Neural cell (in vitro differentiated cells): ENCODE data around the gene RGS14. TPM values are rescaled to one million over a fixed set of nuclear protein-coding genes. Genes with fewer than 3 reads are reported as not detected.

Source experiments
- H2AFZ ChIP-seq: fragments of 200-600, 300-800 bp; sonication (generic), shearing (Covaris generic); 2 replicates; pipeline ENCODE4 v1.6.0; 2014; ENCODE audit warnings: low read depth, mild to moderate bottlenecking, antibody characterized with exemption, low read length, moderate library complexity
- H3F3A ChIP-seq: fragments of 200-600 bp; shearing (Covaris generic); 2 replicates; pipeline ENCODE4 v1.6.1; 2016; ENCODE audit warnings: mild to moderate bottlenecking, moderate library complexity, mixed read lengths, antibody characterized with exemption, low read length; ENCODE audit not compliant: insufficient read depth, poor library complexity, severe bottlenecking
- H3K27ac ChIP-seq: fragments of 200-600, 300-800 bp; sonication (generic), shearing (Covaris generic); 2 replicates; pipeline ENCODE4 v1.5.1; 2014; ENCODE audit warnings: mild to moderate bottlenecking, low read length, moderate library complexity
- H3K27me3 ChIP-seq: fragments of 300-800, 200-600 bp; sonication (generic), shearing (Covaris generic); 2 replicates; pipeline ENCODE4 v1.6.0; 2014; ENCODE audit warnings: mild to moderate bottlenecking, low read depth, low read length, moderate library complexity; ENCODE audit not compliant: insufficient read depth
- H3K36me3 ChIP-seq: fragments of 300-800, 200-600 bp; sonication (generic), shearing (Covaris generic); 2 replicates; pipeline ENCODE4 v1.5.1; 2014; ENCODE audit warnings: mild to moderate bottlenecking, antibody characterized with exemption, low read length, moderate library complexity; ENCODE audit not compliant: insufficient read depth
- H3K4me2 ChIP-seq: fragments of 300-800, 200-600 bp; sonication (generic), shearing (Covaris generic); 2 replicates; pipeline ENCODE4 v1.6.0; 2014; ENCODE audit warnings: mild to moderate bottlenecking, low read length
- H3K4me3 ChIP-seq: fragments of 300-800, 200-600 bp; sonication (generic), shearing (Covaris generic); 2 replicates; pipeline ENCODE4 v1.5.1; 2014; ENCODE audit warnings: mild to moderate bottlenecking, low read length, moderate library complexity
- H3K79me2 ChIP-seq: fragments of 200-600 bp; shearing (Covaris generic); replicated peaks from 2 replicates; pipeline ENCODE4 v1.6.0; 2014; ENCODE audit warnings: mild to moderate bottlenecking, low read length, moderate library complexity; ENCODE audit not compliant: insufficient read depth
- H3K9ac ChIP-seq: fragments of 300-800, 200-600 bp; sonication (generic), shearing (Covaris generic); 2 replicates; pipeline ENCODE4 v1.6.1; 2016; ENCODE audit warnings: mild to moderate bottlenecking, low read length, mixed read lengths
- H3K9me2 ChIP-seq: fragments of 200-600 bp; shearing (Covaris generic); 2 replicates; pipeline ENCODE4 v1.6.1; 2016; ENCODE audit warnings: mild to moderate bottlenecking, low read length, mixed read lengths; ENCODE audit not compliant: insufficient read depth
- H3K9me3 ChIP-seq: fragments of 200-600, 300-800 bp; sonication (generic), shearing (Covaris generic); 2 replicates; pipeline ENCODE4 v1.6.1; 2016; ENCODE audit warnings: mild to moderate bottlenecking, mixed run types, low read length, moderate library complexity, mixed read lengths
- H4K20me1 ChIP-seq: fragments of 200-600 bp; shearing (Covaris generic); 2 replicates; pipeline ENCODE4 v1.6.1; 2016; ENCODE audit warnings: mild to moderate bottlenecking, mixed run types; ENCODE audit not compliant: insufficient read depth
- CTCF ChIP-seq: fragments of 450-650 bp; IDR thresholded peaks from 2 replicates; pipeline ENCODE4 v1.5.1; 2014; ENCODE audit warnings: antibody characterized with exemption, mild to moderate bottlenecking, moderate library complexity; ENCODE audit not compliant: poor library complexity, severe bottlenecking
- EP300 ChIP-seq: fragments of 450-650 bp; conservative IDR thresholded peaks from 2 replicates; pipeline ENCODE4 v1.6.1; 2014; ENCODE audit warnings: antibody characterized with exemption, mild to moderate bottlenecking, moderate library complexity; ENCODE audit not compliant: poor library complexity, severe bottlenecking
- EZH2 ChIP-seq: fragments of 200-600, 300-800 bp; shearing (Covaris generic), sonication (generic); IDR thresholded peaks from 2 replicates; pipeline ENCODE4 v1.6.1; 2014; ENCODE audit warnings: antibody characterized with exemption, low read length, borderline replicate concordance, mild to moderate bottlenecking; ENCODE audit not compliant: insufficient read depth, poor library complexity, severe bottlenecking
- MXI1 ChIP-seq: fragments of 450-650 bp; conservative IDR thresholded peaks from 2 replicates; pipeline ENCODE4 v1.6.1; 2014; ENCODE audit warnings: antibody characterized with exemption, mild to moderate bottlenecking; ENCODE audit not compliant: poor library complexity, severe bottlenecking
- POLR2AphosphoS5 ChIP-seq: IDR thresholded peaks from 2 replicates; pipeline ENCODE4 v1.6.1; 2012
- RAD21 ChIP-seq: fragments of 450-650 bp; conservative IDR thresholded peaks from 2 replicates; pipeline ENCODE4 v1.6.1; 2014; ENCODE audit warnings: antibody characterized with exemption, mild to moderate bottlenecking, moderate library complexity
- REST ChIP-seq: IDR thresholded peaks from 2 replicates; pipeline ENCODE4 v1.6.1; 2012; ENCODE audit warnings: borderline replicate concordance
- SMC3 ChIP-seq: fragments of 450-650 bp; conservative IDR thresholded peaks from 2 replicates; pipeline ENCODE4 v1.6.1; 2014; ENCODE audit warnings: antibody characterized with exemption, mild to moderate bottlenecking, moderate library complexity; ENCODE audit not compliant: poor library complexity
- TAF1 ChIP-seq: IDR thresholded peaks from 2 replicates; pipeline ENCODE4 v1.6.1; 2012; ENCODE audit warnings: low read depth
- polyA plus RNA-seq: library from polyadenylated mRNA; depleted of rRNA; stranded (reverse); fragments of >200 nt; gene quantifications from 2 replicates; pipeline ENCODE4 v1.2.3, GENCODE V29; 2014

RGS14 gene
- polyA plus RNA-seq, 1 donor from 2014 or later = 32.3 TPM

GRCh38 chr5:177367323-177367848 lies 9.7 kb downstream of the RGS14 start (continued):
- TF ChIP-seq EP300 (no peak), SMC3 (no peak)

GRCh38 chr5:177367981-177368868 lies 10.5 kb downstream of the RGS14 start:
- H3K36me3 ChIP-seq = no peaks in the 10 kb centered on the region
- TF ChIP-seq EP300 (no peak), REST (no peak), POLR2AphosphoS5 (no peak), MXI1 (no peak), TAF1 (no peak), RAD21 (no peak), SMC3 (no peak), EZH2 (no peak), CTCF (no peak)
- no peak overlapping the region for H3K9ac ChIP-seq
- no peaks in the 10 kb centered on the region for H3K9me3 ChIP-seq
- H3K27me3 ChIP-seq = peaks cover 6% of the 10 kb centered on the region
- H3K4me3 ChIP-seq = no peak overlapping the region
- H4K20me1 ChIP-seq = no peaks in the 10 kb centered on the region
- H3K79me2 ChIP-seq = no peaks in the 10 kb centered on the region
- no peak overlapping the region for H3K27ac ChIP-seq
- H3K4me2 ChIP-seq = no peak overlapping the region
- no peaks in the 10 kb centered on the region for H3F3A ChIP-seq
- no peak overlapping the region for H2AFZ ChIP-seq
- no peaks in the 10 kb centered on the region for H3K9me2 ChIP-seq
